Measurements from ENCODE around the gene CCDC200. TPM values are rescaled to one million over a fixed set of nuclear protein-coding genes. Genes with fewer than 3 reads are reported as not detected.
A peak's percentile ranks its signal among the peaks of the same experiment; 100 is the strongest.

CCDC200 gene
- total and polyA plus RNA-seq, 2 of the 13 experiments (the other 11 are each of a cell fraction or from before 2014, with no cell fraction given): not detected

- TF ChIP-seq ZNF576 (CRISPR knock-in tag; IDR thresholded peaks at IDR 0.05) (no peak), ZNF292 (CRISPR knock-in tag; IDR thresholded peaks at IDR 0.05; ENCODE audit: borderline replicate concordance, low read depth) (no peak), ZNF414 (CRISPR knock-in tag; IDR thresholded peaks at IDR 0.05) (no peak), ZNF30 (CRISPR knock-in tag; IDR thresholded peaks at IDR 0.05) (no peak), RFXANK (CRISPR knock-in tag; IDR thresholded peaks at IDR 0.05) (peak; percentile 43; the same call in 1 of the 2 replicates), TCF7 (IDR thresholded peaks at IDR 0.05; ENCODE audit: low read depth) (no peak), SRSF4 (IDR thresholded peaks at IDR 0.05; ENCODE audit: low read depth, low read length, poor library complexity, severe bottlenecking) (no peak), HMGA1 (CRISPR knock-in tag; conservative IDR thresholded peaks at IDR 0.05) (no peak), BRD4 (CRISPR knock-in tag; IDR thresholded peaks at IDR 0.05) (no peak), ZMYM3 (CRISPR knock-in tag; IDR thresholded peaks at IDR 0.05) (no peak), ERF (CRISPR knock-in tag; IDR thresholded peaks at IDR 0.05) (peak; percentile 42; the same call in 1 of the 2 replicates), SATB2 (CRISPR knock-in tag; IDR thresholded peaks at IDR 0.05) (0 out of 2 replicates have a peak, but pooled peaks have one; percentile 2), ARID5B (CRISPR knock-in tag; IDR thresholded peaks at IDR 0.05) (peak; percentile 49; the same call in 1 of the 2 replicates), ZIK1 (CRISPR knock-in tag; IDR thresholded peaks at IDR 0.05; ENCODE audit: borderline replicate concordance, low read depth) (no peak), SAFB2 (CRISPR knock-in tag; IDR thresholded peaks at IDR 0.05; ENCODE audit: borderline replicate concordance, low read depth) (no peak), FOXC1 (CRISPR knock-in tag; IDR thresholded peaks at IDR 0.05; ENCODE audit: borderline replicate concordance) (no peak), SOX5 (CRISPR knock-in tag; IDR thresholded peaks at IDR 0.05; ENCODE audit: borderline replicate concordance) (peak; percentile 18; the same call in 1 of the 2 replicates), SMAD1 (CRISPR knock-in tag; IDR thresholded peaks at IDR 0.05; ENCODE audit: borderline replicate concordance, low read depth) (no peak), RFX1 (IDR thresholded peaks at IDR 0.05) (no peak), YEATS2 (CRISPR knock-in tag; IDR thresholded peaks at IDR 0.05; ENCODE audit: borderline replicate concordance) (no peak), ZNF710 (CRISPR knock-in tag; IDR thresholded peaks at IDR 0.05; ENCODE audit: borderline replicate concordance) (0 out of 2 replicates have a peak, but pooled peaks have one; percentile 27), KAT2B (IDR thresholded peaks at IDR 0.05; ENCODE audit: borderline replicate concordance, low read depth, low read length) (no peak), TBX3 (IDR thresholded peaks at IDR 0.05; ENCODE audit: borderline replicate concordance) (no peak)
Measured at GRCh38 chr17:43171586-43172487, 56.6 kb downstream of the CCDC200 start (continued).

All from HepG2 (cell line).